IPS-18c (cell line): ENCODE measurements around the gene UPK3BL2.
"Not testable (repeated sequence)": the region's sequence is repeated elsewhere in the genome, so short reads cannot be mapped to it uniquely, and the experiment has no call there.

ENCODE experiments used
- H3K4me3 ChIP-seq: 2 replicates; pipeline ENCODE4 v1.7.0; 2013; ENCODE audit warnings: low read depth, mild to moderate bottlenecking, low read length, moderate library complexity; ENCODE audit not compliant: insufficient read depth
- H3K9me3 ChIP-seq: one replicate; pipeline ENCODE4 v1.6.1; 2013; ENCODE audit warnings: mild to moderate bottlenecking, low read length, moderate library complexity; ENCODE audit not compliant: control insufficient read depth, insufficient read depth

UPK3BL2 gene, protein sequence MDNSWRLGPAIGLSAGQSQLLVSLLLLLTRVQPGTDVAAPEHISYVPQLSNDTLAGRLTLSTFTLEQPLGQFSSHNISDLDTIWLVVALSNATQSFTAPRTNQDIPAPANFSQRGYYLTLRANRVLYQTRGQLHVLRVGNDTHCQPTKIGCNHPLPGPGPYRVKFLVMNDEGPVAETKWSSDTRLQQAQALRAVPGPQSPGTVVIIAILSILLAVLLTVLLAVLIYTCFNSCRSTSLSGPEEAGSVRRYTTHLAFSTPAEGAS

DNA sequence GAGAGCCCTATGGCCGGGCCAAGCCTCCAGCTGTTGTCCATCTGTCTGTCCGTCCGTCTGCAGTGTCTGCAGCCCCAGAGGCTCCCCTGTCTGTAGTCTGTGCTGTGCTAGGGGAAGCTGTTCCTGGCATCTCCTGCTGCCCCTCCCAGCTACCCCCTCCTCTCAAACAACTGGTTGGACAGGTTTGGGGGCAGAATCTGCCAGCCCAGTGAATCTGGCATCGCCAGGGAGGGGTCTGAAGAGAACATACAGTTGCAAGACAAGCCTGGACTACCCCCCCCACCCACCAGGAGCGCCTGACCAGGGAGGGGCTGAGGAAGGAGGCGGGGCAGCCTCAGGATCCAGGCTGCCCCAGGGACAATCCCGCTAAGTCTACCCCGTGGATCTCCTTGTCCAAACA, at the start of gene UPK3BL2:
UPK3BL2 (minus strand) TSS at position 101 of the 400 bp plus-strand sequence; CDS start at position 41, 60 bp downstream.
- not testable (repeated sequence) for H3K4me3 ChIP-seq, H3K9me3 ChIP-seq

DNA sequence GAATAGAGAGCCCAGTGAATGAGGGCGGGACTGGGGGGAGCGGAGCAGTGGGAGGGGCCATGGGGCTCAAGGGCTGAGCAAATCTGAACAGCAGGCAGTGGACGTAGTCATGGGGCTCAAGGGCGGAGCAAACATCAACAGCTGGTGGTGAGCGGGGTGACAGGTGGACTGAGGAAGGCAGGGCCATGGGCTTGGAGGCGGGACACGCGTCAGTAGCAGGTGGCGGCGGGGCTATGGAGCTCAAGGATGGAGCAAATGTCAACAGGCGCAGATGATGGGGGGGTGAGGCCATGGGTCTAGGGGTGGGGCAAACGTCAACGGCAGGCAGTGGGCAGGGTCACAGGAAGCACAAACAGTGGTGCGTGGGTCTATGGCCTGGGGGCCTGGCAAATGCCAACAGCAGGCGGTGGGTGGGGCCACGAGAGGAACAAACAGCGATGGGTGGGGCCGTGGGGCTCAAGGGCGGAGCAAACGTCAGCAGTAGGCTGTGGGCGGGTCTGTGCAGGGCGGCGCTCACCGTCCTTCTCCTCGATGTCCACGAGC, 49.1 kb upstream of the UPK3BL2 start:
- not testable (repeated sequence) for H3K4me3 ChIP-seq, H3K9me3 ChIP-seq

DNA sequence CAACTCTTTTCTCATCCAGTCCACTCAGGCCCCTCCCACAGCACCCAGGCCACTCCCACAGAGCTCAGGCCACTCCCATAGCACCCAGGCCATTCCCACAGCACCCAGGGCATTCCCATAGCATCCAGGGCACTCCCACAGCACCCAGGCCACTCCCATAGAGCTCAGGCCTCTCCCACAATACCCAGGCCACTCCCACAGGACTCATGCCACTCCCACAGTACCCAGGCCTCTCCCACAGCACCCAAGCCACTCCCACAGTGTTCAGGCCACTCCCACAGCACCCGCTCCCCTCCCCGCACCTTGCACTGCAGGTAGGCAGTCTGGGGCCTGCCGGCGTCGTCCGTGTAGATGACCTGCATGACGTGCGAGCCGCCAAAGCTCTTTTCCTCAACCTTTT, 46.4 kb upstream of the UPK3BL2 start:
- not testable (repeated sequence) for H3K9me3 ChIP-seq, H3K4me3 ChIP-seq

DNA sequence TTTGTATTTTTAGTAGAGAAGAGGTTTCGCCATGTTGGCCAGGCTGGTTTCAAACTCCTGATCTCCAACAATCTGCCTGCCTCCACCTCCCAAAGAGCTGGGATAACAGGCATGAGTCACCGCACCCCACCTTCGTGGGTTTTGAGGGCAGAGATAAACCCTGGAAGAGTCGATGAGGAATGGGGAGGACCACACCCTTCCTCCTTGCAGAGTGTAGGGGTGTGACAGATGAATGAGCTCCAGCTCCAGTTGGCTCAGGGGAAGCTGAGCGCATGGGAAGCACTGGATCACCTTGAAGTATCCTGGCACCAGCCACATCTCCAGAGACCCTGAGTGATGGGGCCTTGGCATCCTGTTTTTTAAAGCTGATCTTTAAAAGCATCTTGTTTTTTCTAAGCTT, 40.0 kb upstream of the UPK3BL2 start:
- not testable (repeated sequence) for H3K4me3 ChIP-seq, H3K9me3 ChIP-seq

DNA sequence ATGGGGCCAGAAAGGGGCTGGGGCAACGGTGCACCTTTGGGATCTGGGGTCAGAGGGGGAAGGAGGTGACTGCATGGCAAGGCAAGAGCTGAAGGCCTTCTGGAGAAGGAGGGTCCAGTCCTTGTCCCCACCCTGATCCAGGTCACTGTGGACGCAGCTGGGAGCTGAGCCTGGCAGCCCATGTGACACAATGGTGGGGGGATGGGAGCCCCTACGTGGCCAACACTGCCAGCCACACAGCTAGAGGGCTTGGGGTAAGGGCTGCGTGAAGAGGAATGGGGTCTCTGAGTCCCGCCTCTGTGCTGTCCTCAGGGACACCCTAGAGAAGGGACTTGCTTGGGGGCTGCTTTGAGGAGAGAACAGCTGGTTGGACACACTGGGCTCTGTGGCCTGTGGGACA, 38.2 kb upstream of the UPK3BL2 start:
- not testable (repeated sequence) for H3K9me3 ChIP-seq

DNA sequence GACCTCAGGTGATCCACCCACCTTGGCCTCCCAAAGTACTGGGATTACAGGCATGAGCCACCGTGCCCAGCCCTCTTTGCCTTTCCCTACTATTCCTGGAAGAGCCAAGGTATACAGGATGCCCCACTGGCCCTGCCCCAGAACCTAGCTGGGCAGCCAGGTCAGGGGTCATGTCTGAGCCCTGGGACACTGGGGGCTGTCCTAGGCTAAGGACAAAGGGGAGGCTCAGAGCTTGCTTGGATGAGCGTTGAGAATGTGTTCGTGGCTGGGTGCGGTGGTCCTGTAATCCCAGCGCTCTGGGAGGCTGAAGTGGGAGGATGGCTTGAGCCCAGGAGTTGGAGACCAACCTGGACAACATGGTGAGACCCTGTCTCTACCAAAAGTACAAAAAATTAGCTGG, 35.0 kb upstream of the UPK3BL2 start:
- not testable (repeated sequence) for H3K4me3 ChIP-seq, H3K9me3 ChIP-seq

More for the DNA sequence above, 38.2 kb upstream of the UPK3BL2 start:
- not testable (repeated sequence) for H3K4me3 ChIP-seq

DNA sequence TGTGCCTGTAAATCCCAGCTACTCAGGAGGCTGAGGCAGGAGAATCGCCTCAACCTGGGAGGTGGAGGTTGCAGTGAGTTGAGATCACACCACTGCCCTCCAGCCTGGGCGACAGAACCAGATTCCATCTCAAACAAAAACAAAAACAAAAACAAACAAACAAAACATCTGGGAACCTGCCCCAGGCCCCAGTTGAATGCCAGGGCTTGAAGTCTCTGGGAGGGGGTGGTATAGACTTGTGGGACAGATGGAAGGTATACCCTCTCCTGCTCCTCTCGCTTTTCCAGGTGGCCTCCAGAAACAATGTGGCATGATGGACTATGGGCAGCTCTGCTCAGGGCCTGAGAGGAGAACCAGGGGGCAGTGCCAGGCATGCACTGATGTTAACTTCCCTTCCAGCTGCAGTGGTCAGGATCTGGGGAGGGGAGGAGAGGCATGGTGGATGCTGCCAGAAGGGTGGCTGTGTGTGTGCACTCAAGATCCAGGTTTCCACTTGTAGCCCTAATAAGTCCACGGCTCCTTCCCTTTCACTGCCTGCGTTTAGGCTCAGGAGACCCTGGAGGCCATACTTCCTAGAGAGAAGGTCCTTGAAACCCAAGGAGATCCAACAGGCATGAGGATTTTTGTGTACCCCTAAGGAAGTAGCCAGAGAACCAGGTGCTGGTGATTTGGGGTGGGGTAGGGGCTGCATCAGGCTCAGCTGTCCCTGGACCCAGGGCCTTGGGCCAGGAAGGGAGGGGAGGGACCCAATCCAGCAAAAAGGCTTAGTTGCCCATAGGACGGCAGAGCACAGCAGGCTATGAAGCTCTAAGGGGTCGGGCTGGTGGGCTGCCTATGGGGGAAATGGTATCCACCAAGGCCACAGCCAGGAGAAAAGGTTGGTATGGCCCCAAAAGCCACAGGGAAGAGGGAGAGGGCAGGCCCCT, 34.1 kb upstream of the UPK3BL2 start:
- H3K9me3 ChIP-seq, H3K4me3 ChIP-seq: not testable (repeated sequence)

DNA sequence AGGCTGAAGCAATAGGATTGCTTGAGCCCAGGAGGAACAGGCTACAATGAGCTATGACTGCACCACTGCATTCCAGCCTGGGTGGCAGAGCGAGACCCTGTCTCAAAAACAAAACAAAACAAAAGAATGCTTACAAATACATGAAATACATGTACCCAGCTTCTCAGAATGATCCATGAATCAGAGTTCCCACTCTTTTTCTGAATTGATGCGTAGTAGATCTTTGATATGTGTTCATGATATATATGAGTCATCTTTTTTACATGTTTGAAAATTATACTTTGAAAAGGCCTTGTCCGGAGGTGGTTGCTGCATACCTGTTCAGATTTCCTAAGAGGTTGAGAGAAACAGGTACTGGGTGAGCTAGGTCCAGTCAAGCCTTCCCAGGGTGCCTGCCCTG, 32.9 kb upstream of the UPK3BL2 start:
- not testable (repeated sequence) for H3K4me3 ChIP-seq, H3K9me3 ChIP-seq

DNA sequence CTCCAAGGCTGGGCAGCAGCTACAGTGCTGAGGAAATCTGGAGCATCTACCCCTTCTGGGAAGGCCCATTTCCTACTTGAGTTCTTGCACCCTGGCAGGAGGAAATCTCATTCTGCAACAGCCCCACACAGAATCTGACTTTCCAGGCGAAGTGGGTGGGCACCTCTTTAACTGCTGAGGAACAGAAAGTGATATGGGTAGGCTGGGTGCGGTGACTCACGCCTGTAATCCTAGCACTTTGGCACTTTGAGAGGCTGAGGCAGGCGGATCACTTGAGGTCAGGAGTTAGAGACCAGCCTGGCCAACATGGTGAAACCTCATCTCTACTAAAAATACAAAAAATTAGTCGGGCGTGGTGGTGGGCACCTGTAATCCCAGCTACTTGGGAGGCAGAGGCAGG, 31.1 kb upstream of the UPK3BL2 start:
- not testable (repeated sequence) for H3K9me3 ChIP-seq, H3K4me3 ChIP-seq

DNA sequence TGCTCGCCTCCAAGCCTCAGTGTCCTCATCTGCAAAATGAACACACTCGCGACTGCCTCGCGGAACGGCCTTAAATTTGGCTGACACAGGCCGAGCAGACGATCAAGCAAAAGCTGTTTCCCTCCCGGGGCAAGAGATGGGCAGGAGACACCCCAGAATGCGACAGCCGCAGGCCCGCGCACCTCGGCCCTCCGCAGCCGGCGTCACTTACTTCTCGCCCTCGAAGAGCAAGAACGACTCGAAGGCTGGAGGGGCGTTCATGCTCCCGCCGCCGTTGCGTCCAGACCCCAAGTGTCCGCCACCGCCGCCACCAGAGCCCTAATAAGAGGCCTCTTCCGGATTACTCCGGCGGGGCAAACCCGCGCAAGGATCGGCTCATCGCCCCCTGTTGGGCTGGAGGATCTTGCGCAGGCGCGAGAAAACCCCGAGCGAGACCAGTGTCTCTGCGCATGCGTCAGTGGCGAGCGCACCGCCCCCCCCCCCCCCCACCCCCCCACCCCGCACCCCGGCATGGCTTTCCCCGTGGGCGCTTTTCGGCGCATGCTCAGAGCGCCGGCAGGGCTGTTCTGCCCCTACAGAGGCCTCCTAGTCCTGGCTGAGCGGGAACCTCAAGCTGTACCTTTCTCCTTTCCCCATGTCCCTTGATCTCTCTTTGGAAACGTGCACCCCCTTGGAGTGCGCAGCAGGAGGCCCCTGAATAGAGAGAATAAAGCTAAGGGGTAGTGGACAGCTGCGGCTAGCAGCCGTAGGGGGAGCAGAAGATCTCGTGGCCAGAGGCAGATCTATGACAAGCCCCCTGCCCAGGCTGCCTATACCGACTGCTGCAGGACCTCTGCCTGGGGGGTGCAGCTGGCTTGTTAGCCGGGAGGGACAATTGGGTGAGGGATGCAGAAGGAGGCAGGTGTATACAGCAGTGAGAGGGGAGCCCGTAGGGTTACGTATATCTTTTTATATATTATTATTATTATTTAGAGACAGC, 29.1 kb upstream of the UPK3BL2 start, which contains the start of gene POLR2J3:
POLR2J3 (minus strand) TSS at position 323 of the 979 bp plus-strand sequence; CDS start at position 261, 62 bp downstream.
- peak within 1 kb of the TSS; percentile 58 for H3K4me3 ChIP-seq
- not testable (repeated sequence) for H3K9me3 ChIP-seq

DNA sequence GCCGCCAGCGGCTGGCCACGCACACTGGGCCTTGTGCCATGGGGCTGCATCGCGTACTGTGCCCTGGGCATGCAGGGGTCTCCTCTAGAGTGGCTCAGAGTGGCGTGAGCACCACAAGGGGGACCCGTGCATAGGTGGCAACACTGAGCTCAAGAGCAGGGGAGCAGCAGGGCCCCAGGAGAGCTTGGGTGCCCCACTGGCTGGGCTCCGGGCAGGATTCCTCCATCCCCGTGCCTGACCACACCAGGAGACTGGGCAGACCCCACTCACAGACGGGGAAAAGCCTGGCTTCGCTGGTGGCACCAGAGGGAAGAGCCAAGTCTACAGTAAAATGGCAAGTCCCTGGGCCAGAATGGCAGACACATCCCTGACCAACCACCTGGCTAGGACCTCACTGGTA, 25.1 kb upstream of the UPK3BL2 start:
- H3K4me3 ChIP-seq, H3K9me3 ChIP-seq: not testable (repeated sequence)

DNA sequence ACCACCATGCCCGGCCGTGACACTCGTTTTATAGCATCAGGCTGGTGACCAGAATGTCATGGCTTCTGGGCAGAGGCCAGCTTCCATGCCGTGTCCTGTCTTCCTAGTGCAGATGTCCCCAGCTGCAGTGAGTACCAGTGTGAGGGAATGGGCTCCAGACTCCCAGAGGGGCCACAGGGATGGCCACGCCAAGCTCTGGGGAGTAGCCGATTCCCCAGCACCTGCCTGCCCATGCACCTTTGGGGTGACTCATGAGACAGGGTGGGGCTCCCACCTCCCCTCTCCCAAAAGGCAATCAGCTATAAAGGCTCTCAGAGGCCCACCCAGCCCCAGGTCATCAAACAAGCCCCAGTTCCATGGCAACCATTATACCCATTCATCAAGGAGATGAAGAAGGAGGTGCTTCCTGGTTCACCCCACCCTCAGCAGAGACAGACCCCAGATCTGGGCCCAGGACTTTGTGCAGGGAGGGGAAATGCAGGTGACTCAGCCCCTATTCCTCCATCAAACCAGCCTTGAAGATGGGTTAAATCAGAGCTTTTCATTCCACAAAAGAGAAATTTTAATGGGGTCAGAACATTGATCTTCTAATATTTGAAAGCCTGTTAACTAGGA, 7.4 kb upstream of the UPK3BL2 start, which contains the start of gene SPDYE2:
SPDYE2 (plus strand) TSS at position 419 of the 615 bp plus-strand sequence. CDS start 2,030 bp downstream, outside the sequence.
- not testable (repeated sequence) for H3K4me3 ChIP-seq, H3K9me3 ChIP-seq

DNA sequence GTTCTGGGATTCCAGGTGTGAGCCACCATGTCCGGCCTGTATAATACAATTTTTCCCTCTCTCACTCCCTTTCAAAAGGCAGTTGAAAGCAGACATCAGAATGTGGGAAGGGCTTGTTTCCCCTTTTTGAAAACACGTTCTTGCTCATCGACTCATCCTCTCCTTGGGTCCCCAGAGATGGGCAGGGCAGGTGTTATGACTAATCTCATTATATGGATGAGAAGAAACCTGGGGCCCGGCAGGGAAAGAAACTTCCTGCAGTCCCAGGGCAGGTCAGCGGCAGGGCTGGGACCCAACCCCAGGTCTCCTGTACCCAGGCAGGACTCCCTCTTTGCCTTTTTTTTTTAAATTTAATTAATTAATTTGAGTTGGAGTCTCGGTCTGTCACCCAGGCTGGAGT, 2.9 kb upstream of the UPK3BL2 start:
- H3K9me3 ChIP-seq, H3K4me3 ChIP-seq: not testable (repeated sequence)

DNA sequence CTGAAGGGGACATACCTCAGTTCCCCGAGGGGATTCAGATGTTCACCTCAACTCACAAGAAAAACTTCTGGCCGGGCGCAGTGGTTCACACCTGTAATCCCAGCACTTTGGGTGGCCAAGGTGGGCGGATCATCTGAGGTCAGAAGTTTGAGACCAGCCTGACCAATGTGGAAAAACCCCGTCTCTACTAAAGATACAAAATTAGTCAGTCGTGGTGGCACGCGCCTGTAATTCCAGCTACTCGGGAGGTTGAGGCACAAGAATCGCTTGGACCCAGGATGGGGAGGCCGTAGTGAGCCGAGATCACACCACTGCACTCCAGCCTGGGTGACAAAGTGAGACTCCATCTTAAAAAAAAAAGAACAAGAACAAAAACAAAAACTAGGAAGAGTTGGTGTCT, 1.8 kb upstream of the UPK3BL2 start:
- H3K9me3 ChIP-seq, H3K4me3 ChIP-seq: not testable (repeated sequence)

DNA sequence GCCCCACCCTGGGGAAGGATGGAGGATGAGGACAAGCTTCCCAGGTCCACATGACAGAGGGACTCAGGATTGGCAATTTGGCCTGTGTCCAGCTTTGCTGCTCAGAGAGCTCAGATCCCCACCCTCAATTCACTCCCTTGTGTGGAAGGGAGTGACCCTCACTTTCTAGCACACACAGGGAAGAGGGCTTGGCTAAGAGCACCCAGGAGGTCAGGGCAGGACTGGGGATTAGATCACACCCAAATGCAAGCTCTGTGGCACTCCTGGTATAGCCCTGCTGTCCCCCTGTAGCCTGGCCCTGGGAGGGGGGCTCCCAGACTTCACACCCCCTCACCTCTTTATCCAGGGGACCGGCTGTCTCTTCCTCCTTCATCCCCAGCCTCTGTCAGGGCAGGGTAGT, 876 bp upstream of the UPK3BL2 start:
- H3K4me3 ChIP-seq, H3K9me3 ChIP-seq: not testable (repeated sequence)

DNA sequence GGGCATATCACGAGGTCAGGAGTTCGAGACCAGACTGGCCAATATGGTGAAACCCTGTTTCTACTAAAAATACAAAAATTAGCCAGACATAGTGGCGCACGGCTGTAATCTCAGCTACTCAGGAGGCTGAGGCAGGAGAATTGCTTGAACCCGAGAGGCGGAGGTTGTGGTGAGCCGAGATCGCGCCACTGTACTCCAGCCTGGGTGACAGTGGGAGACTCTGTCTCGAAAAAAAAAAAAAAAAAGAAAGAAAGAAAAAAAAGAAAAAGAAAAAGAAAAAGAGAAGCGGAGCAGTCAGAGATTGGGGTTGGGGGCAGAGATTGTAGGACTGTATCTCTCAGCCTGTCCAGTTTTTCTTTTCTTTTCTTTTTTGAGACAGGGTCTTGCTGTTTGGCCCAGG, 725 bp downstream of the UPK3BL2 start:
- H3K4me3 ChIP-seq, H3K9me3 ChIP-seq: not testable (repeated sequence)

DNA sequence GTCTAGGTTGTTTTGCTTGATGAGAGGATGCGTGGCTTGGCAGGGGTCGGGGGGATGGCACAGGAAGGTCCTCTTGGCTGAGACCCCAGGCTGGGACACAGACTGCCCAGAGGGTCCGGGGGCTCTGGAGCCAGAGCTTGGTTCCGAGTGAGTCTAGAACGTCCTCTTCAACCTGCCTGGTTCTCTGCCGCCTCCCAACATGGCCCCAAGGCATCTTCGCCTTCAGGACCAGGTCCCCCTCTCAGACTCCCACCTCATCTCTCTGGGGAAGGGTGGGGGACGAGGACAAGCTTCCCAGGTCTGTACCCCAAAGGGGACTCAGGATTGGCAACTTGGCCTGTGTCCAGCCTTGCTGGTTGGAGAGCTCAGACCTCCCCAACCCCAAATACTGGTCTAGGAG, 1.4 kb downstream of the UPK3BL2 start:
- not testable (repeated sequence) for H3K9me3 ChIP-seq, H3K4me3 ChIP-seq
